CD14-positive monocyte (primary cell): ENCODE measurements around the gene FOXP1. TPM values are rescaled to one million over a fixed set of nuclear protein-coding genes. Genes with fewer than 3 reads are reported as not detected.

ENCODE experiments used
- DNase-seq, 3 donors: peaks; one replicate each; pipeline ENCODE4 v3.0.0-alpha.2; 2011 to 2022
- H2AFZ ChIP-seq: 2 replicates; pipeline ENCODE4 v1.6.0; 2012; ENCODE audit warnings: mild to moderate bottlenecking, low read depth, low read length, inconsistent platforms; ENCODE audit not compliant: insufficient read depth, poor library complexity, severe bottlenecking
- H3K27ac ChIP-seq, 2 donors: 1 replicate in 1 of 2; 2 replicates in 1 of 2; pipeline ENCODE4 v1.5.1; 2012 to 2013; ENCODE audit warnings: low read length in 2 of 2, control low read depth in 1 of 2, inconsistent platforms in 1 of 2, low read depth in 1 of 2, mild to moderate bottlenecking in 1 of 2
- H3K27me3 ChIP-seq, 2 donors: one replicate each; pipeline versions ENCODE4 v1.6.0 to v1.6.1; 2011 to 2013; ENCODE audit warnings: low read length in 2 of 2; ENCODE audit not compliant: control insufficient read depth in 2 of 2, insufficient read depth in 2 of 2
- H3K36me3 ChIP-seq, 2 donors: replicated peaks in 1 of 2; 1 replicate in 1 of 2; 2 replicates in 1 of 2; pipeline versions ENCODE4 v1.5.1 to v1.6.1; 2012 to 2013; ENCODE audit warnings: low read length in 2 of 2, control low read depth in 1 of 2, inconsistent platforms in 1 of 2, mild to moderate bottlenecking in 1 of 2; ENCODE audit not compliant: insufficient read depth in 2 of 2, control insufficient read depth in 1 of 2
- H3K4me1 ChIP-seq, 2 donors: 1 replicate in 1 of 2; 2 replicates in 1 of 2; pipeline versions ENCODE4 v1.5.1 to v1.6.1; 2012 to 2013; ENCODE audit warnings: low read length in 2 of 2, control low read depth in 1 of 2, inconsistent platforms in 1 of 2, mild to moderate bottlenecking in 1 of 2, moderate library complexity in 1 of 2; ENCODE audit not compliant: insufficient read depth in 2 of 2, control insufficient read depth in 1 of 2
- H3K4me2 ChIP-seq: replicated peaks from 2 replicates; pipeline ENCODE3; 2012; ENCODE audit warnings: low read length, moderate library complexity, mild to moderate bottlenecking; ENCODE audit not compliant: poor library complexity, severe bottlenecking; ENCODE audit errors: extremely low read depth
- H3K4me3 ChIP-seq, 3 experiments: fragments of 200-600 bp in 1 of 3; sonication (generic) in 1 of 3; replicated peaks in 1 of 3; 1 replicate in 2 of 3; 2 replicates in 1 of 3; pipeline ENCODE4 v1.5.1; 2011 to 2013; ENCODE audit warnings: low read length in 3 of 3, mild to moderate bottlenecking in 3 of 3, control low read depth in 2 of 3, low read depth in 2 of 3, inconsistent platforms in 1 of 3, moderate library complexity in 1 of 3
- H3K79me2 ChIP-seq: 2 replicates; pipeline ENCODE4 v1.6.0; 2012; ENCODE audit warnings: mild to moderate bottlenecking, control low read depth, inconsistent platforms, low read length, moderate library complexity; ENCODE audit not compliant: insufficient read depth
- H3K9ac ChIP-seq: 2 replicates; pipeline ENCODE4 v1.6.0; 2017; ENCODE audit warnings: low read length, mild to moderate bottlenecking; ENCODE audit not compliant: insufficient read depth, poor library complexity, severe bottlenecking
- H3K9me3 ChIP-seq, 2 donors: replicated peaks in 1 of 2; 1 replicate in 1 of 2; 2 replicates in 1 of 2; pipeline versions ENCODE4 v1.5.1 to v1.6.1; 2012 to 2013; ENCODE audit warnings: low read length in 2 of 2, control low read depth in 1 of 2; ENCODE audit not compliant: control insufficient read depth in 1 of 2, insufficient read depth in 1 of 2
- H4K20me1 ChIP-seq: 2 replicates; pipeline ENCODE4 v1.6.0; 2012; ENCODE audit warnings: mild to moderate bottlenecking, low read length, control low read depth, moderate library complexity; ENCODE audit not compliant: insufficient read depth
- H3K27ac Mint-ChIP-seq, 7 donors: one replicate each; pipeline ENCODE4 v1.8.0; 2020; ENCODE audit warnings: mild to moderate bottlenecking in 7 of 7, mixed read lengths in 7 of 7, moderate library complexity in 6 of 7, inconsistent platforms in 2 of 7
- H3K27me3 Mint-ChIP-seq, 3 donors: one replicate each; pipeline ENCODE4 v1.8.0; 2021 to 2022; ENCODE audit warnings: low read depth in 3 of 3, mild to moderate bottlenecking in 3 of 3, mixed read lengths in 3 of 3, moderate library complexity in 3 of 3, inconsistent platforms in 1 of 3
- H3K36me3 Mint-ChIP-seq, 2 donors: one replicate each; pipeline ENCODE4 v1.8.0; 2020; ENCODE audit warnings: mixed read lengths in 2 of 2, inconsistent platforms in 1 of 2, mild to moderate bottlenecking in 1 of 2
- H3K4me1 Mint-ChIP-seq: one replicate; pipeline ENCODE4 v1.8.0; 2020; ENCODE audit warnings: mild to moderate bottlenecking, mixed read lengths
- H3K4me3 Mint-ChIP-seq, 2 donors: one replicate each; pipeline ENCODE4 v1.8.0; 2020; ENCODE audit warnings: mild to moderate bottlenecking in 2 of 2, mixed read lengths in 2 of 2, moderate library complexity in 1 of 2
- H3K9me3 Mint-ChIP-seq, 7 donors: one replicate each; pipeline ENCODE4 v1.8.0; 2020 to 2022; ENCODE audit warnings: mixed read lengths in 7 of 7, mild to moderate bottlenecking in 6 of 7, moderate library complexity in 6 of 7, inconsistent platforms in 2 of 7
- whole genome bisulfite sequencing: methylation state at CpG from one replicate; pipeline ENCODE4 v1.1.5; 2013; ENCODE audit warnings: missing lambda C conversion rate; ENCODE audit not compliant: insufficient coverage; 5-methylcytosine and 5-hydroxymethylcytosine counted together
- intact Hi-C, 2 donors: fragments of 100-400 bp; cut with micrococcal nuclease; formaldehyde crosslinking; loops; one replicate each; pipeline versions ENCODE4 v1.15.0 to v1.15.1; 2023
- polyA plus RNA-seq, 3 donors: library from polyadenylated mRNA; depleted of rRNA in 1 of 3; unstranded in 2 of 3; stranded (reverse) in 1 of 3; fragments of 300-500 nt in 2 of 3; fragments of >200 nt in 1 of 3; fragmentation: Illumina TruSeq in 2 of 3; gene quantifications; 1 replicate in 2 of 3; 2 replicates in 1 of 3; pipeline ENCODE4 v1.2.3, GENCODE V29; 2012 to 2021
- TF ChIP-seq, protein P1 (sequence below): fragments of 200-600 bp; IDR thresholded peaks from one replicate; pipeline ENCODE4 v1.8.0; 2022; ENCODE audit warnings: antibody characterized with exemption, mild to moderate bottlenecking

Gene FOXP1
- polyA plus RNA-seq, 3 donors: 25.7 to 42.6 (median 27.8) TPM

DNA sequence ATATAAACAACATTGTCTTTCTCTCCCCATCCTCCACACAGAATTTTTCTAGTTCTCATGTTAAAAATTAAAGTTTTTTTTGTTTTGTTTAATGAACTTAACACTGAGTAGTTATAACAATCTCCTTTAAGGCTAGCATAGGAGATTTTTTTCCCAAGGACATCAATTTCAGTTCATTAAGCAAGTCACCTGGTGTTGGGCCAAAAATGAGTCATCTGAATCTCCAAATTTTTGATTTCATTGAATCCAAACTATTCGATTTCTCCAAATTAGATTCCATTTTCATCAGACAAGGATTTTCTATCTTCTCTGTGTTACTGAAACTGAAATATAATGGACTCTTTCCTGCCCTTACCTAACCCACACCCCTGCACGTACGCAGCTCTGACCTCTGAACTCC, 639.6 kb downstream of the FOXP1 start:
- Mint-ChIP-seq H3K4me3 (no peak overlapping the region), H3K4me1 (peaks cover 3% of the 10 kb centered on the region), H3K9me3 (peaks cover 0 to 9% (median 3%) of the 10 kb centered on the region in 7 donors), H3K36me3 (no peaks in the 10 kb centered on the region), H3K27ac (no peak overlapping the region), H3K27me3 (peaks cover 0 to 2% (median 0%) of the 10 kb centered on the region in 3 donors)
- H3K4me3 ChIP-seq: no peak overlapping the region
- H3K36me3 ChIP-seq: no peaks in the 10 kb centered on the region
- no CpG with 5 or more reads among the region's 3 CpGs for WGBS
- no peaks in the 10 kb centered on the region for H4K20me1 ChIP-seq
- intact Hi-C loops: no loop called here
- DNase-seq: no peak
- no peaks in the 10 kb centered on the region for H3K4me1 ChIP-seq
- H3K9me3 ChIP-seq: no peaks in the 10 kb centered on the region
- no peak overlapping the region for H3K9ac ChIP-seq
- no peaks in the 10 kb centered on the region for H3K27me3 ChIP-seq
- H2AFZ ChIP-seq: no peak overlapping the region
- TF ChIP-seq, protein P1, sequence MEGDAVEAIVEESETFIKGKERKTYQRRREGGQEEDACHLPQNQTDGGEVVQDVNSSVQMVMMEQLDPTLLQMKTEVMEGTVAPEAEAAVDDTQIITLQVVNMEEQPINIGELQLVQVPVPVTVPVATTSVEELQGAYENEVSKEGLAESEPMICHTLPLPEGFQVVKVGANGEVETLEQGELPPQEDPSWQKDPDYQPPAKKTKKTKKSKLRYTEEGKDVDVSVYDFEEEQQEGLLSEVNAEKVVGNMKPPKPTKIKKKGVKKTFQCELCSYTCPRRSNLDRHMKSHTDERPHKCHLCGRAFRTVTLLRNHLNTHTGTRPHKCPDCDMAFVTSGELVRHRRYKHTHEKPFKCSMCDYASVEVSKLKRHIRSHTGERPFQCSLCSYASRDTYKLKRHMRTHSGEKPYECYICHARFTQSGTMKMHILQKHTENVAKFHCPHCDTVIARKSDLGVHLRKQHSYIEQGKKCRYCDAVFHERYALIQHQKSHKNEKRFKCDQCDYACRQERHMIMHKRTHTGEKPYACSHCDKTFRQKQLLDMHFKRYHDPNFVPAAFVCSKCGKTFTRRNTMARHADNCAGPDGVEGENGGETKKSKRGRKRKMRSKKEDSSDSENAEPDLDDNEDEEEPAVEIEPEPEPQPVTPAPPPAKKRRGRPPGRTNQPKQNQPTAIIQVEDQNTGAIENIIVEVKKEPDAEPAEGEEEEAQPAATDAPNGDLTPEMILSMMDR: no peak
- no peaks in the 10 kb centered on the region for H3K79me2 ChIP-seq
- no peak overlapping the region for H3K4me2 ChIP-seq
- no peak overlapping the region for H3K27ac ChIP-seq

GRCh38 chr3:70933105-70933810, 650.3 kb downstream of the FOXP1 start:
- Mint-ChIP-seq H3K4me1 (peaks cover 4% of the 10 kb centered on the region), H3K27ac (no peak overlapping the region), H3K9me3 (peaks cover 0 to 2% (median 0%) of the 10 kb centered on the region in 7 donors), H3K36me3 (no peaks in the 10 kb centered on the region), H3K4me3 (no peak overlapping the region), H3K27me3 (peaks cover 0 to 3% (median 0%) of the 10 kb centered on the region in 3 donors)
- H2AFZ ChIP-seq: no peak overlapping the region
- TF ChIP-seq, protein P1: no peak
- H3K4me2 ChIP-seq: no peak overlapping the region
- H3K36me3 ChIP-seq: no peaks in the 10 kb centered on the region
- no peaks in the 10 kb centered on the region for H4K20me1 ChIP-seq
- intact Hi-C loops: no loop called here
- no peak for DNase-seq
- WGBS: 98% methylated on average over 6 of the region's 7 CpGs
- no peak overlapping the region for H3K27ac ChIP-seq
- no peaks in the 10 kb centered on the region for H3K27me3 ChIP-seq
- no peaks in the 10 kb centered on the region for H3K79me2 ChIP-seq
- no peaks in the 10 kb centered on the region for H3K4me1 ChIP-seq
- H3K9me3 ChIP-seq: no peaks in the 10 kb centered on the region
- no peak overlapping the region for H3K4me3 ChIP-seq
- H3K9ac ChIP-seq: no peak overlapping the region
